ENCODE results near the gene MCF2. TPM values are rescaled to one million over a fixed set of nuclear protein-coding genes. Genes with fewer than 3 reads are reported as not detected.

MCF2 gene, protein sequence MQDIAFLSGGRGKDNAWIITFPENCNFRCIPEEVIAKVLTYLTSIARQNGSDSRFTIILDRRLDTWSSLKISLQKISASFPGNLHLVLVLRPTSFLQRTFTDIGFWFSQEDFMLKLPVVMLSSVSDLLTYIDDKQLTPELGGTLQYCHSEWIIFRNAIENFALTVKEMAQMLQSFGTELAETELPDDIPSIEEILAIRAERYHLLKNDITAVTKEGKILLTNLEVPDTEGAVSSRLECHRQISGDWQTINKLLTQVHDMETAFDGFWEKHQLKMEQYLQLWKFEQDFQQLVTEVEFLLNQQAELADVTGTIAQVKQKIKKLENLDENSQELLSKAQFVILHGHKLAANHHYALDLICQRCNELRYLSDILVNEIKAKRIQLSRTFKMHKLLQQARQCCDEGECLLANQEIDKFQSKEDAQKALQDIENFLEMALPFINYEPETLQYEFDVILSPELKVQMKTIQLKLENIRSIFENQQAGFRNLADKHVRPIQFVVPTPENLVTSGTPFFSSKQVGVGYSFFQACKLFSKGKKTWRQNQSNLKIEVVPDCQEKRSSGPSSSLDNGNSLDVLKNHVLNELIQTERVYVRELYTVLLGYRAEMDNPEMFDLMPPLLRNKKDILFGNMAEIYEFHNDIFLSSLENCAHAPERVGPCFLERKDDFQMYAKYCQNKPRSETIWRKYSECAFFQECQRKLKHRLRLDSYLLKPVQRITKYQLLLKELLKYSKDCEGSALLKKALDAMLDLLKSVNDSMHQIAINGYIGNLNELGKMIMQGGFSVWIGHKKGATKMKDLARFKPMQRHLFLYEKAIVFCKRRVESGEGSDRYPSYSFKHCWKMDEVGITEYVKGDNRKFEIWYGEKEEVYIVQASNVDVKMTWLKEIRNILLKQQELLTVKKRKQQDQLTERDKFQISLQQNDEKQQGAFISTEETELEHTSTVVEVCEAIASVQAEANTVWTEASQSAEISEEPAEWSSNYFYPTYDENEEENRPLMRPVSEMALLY
- total RNA-seq (2014; rRNA removed; shearing (Covaris generic); ENCODE audit: low replicate concordance): 0.07 and 0.58 TPM in 2 replicates

DNA sequence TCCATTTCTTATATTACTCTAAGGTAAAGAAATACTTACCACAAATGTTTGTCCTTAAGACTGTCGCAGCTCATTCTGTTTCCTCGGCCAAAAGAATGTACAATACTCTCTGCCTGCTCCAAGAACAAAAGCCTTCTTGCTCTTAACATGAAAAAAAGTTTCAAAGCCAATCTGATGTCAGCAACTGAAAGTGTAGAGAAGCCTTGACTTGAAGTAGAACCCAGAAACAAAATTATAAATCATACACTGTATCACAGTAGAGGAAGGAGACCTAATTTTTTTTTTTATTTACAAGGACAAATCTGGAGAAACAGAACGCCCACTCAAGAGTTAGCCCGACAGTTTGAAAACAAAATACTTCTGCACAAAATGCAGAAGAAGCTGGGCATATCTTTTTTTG is at the start of gene MCF2:
Gene MCF2, minus strand, starts transcription at position 101 of the 400 bp plus-strand sequence. CDS start 56,423 bp downstream, outside the sequence.
- Histone ChIP-seq H3K4me3 (ENCODE audit: low read length) (no peak within 1 kb of the TSS), H3K27me3 (ENCODE audit: low read length) (no peaks in the 10 kb centered on the region), H3K9me2 (replicated peaks; ENCODE audit: insufficient read depth, low read length) (no peaks in the 10 kb centered on the region), H3K9me3 (ENCODE audit: low read length) (peaks cover 7% of the 10 kb centered on the region; the same call in 1 of the 2 replicates), H2AFZ (ENCODE audit: low read length) (no peak within 1 kb of the TSS), H3K36me3 (ENCODE audit: insufficient read depth, low read length) (no peaks in the 10 kb centered on the region), H3K79me2 (ENCODE audit: low read length) (no peaks in the 10 kb centered on the region), H3K9ac (ENCODE audit: low read length) (no peak within 1 kb of the TSS), H3K4me2 (ENCODE audit: low read depth, low read length, poor library complexity, severe bottlenecking) (no peak within 1 kb of the TSS), H3K27ac (ENCODE audit: low read length) (no peak within 1 kb of the TSS), H4K20me1 (ENCODE audit: insufficient read depth, low read depth, low read length) (no peaks in the 10 kb centered on the region), H3K4me1 (ENCODE audit: low read length) (no peaks in the 10 kb centered on the region)
- DNase-seq: no peak

DNA sequence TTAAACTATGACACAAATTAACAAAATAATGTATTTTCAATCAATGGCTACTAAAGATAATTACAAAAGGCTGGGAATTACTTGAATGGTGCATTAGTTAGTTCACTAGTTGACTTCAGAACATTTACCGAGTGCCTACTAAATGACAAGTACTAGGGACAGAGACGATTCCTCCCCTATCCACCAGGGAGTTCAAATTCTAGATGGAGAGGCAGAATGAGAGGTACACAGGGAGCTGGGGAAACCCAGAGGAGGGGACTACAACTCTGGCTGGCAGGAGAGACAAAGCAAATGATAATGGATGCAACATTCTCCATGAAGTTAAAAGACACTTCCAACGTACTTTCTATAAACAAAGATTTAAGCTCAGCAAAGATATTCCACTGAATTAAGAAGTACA is 43.1 kb upstream of the MCF2 start:
- no peak overlapping the region for H3K27ac ChIP-seq (ENCODE audit: low read length)

DNA sequence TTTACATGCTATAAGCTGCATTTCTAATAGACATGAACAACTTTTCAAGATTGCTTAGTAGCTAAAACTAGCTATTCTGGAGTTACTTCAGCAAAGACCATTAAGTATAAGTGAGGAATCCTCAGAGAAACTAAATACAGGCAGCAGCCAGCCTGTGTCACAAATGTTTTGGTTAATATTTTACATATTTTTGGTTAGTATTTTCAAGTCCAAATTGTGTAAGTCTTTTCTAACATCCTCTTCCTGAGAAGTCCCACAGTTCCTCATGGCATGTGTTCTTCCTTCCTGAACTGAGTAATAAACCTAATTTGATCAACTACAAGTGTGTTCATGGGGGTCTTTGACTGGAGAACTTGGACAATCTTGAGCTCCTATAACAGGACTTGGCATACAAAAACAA is 42.4 kb upstream of the MCF2 start:
- H3K9me2 ChIP-seq (replicated peaks; ENCODE audit: insufficient read depth, low read length): no peaks in the 10 kb centered on the region
- H3K4me2 ChIP-seq (ENCODE audit: low read depth, low read length, poor library complexity, severe bottlenecking): no peak overlapping the region
- no peaks in the 10 kb centered on the region for H3K27me3 ChIP-seq (ENCODE audit: low read length)
- no peaks in the 10 kb centered on the region for H3K36me3 ChIP-seq (ENCODE audit: insufficient read depth, low read length)
- no peaks in the 10 kb centered on the region for H3K4me1 ChIP-seq (ENCODE audit: low read length)
- no peak overlapping the region for H3K27ac ChIP-seq (ENCODE audit: low read length)
- H3K9me3 ChIP-seq (ENCODE audit: low read length): no peaks in the 10 kb centered on the region
- DNase-seq: no peak
- no peak overlapping the region for H3K9ac ChIP-seq (ENCODE audit: low read length)
- no peaks in the 10 kb centered on the region for H3K79me2 ChIP-seq (ENCODE audit: low read length)
- H4K20me1 ChIP-seq (ENCODE audit: insufficient read depth, low read depth, low read length): no peaks in the 10 kb centered on the region
- no peak overlapping the region for H2AFZ ChIP-seq (ENCODE audit: low read length)
- no peak overlapping the region for H3K4me3 ChIP-seq (ENCODE audit: low read length)

More for the DNA sequence above, 43.1 kb upstream of the MCF2 start:
- no peak overlapping the region for H3K4me3 ChIP-seq (ENCODE audit: low read length)
- DNase-seq: no peak
- H3K9me2 ChIP-seq (replicated peaks; ENCODE audit: insufficient read depth, low read length): no peaks in the 10 kb centered on the region
- H2AFZ ChIP-seq (ENCODE audit: low read length): no peak overlapping the region
- H3K27me3 ChIP-seq (ENCODE audit: low read length): no peaks in the 10 kb centered on the region
- no peaks in the 10 kb centered on the region for H3K4me1 ChIP-seq (ENCODE audit: low read length)
- H3K79me2 ChIP-seq (ENCODE audit: low read length): no peaks in the 10 kb centered on the region
- no peaks in the 10 kb centered on the region for H3K36me3 ChIP-seq (ENCODE audit: insufficient read depth, low read length)
- H3K4me2 ChIP-seq (ENCODE audit: low read depth, low read length, poor library complexity, severe bottlenecking): no peak overlapping the region
- no peak overlapping the region for H3K9ac ChIP-seq (ENCODE audit: low read length)
- no peaks in the 10 kb centered on the region for H3K9me3 ChIP-seq (ENCODE audit: low read length)
- no peaks in the 10 kb centered on the region for H4K20me1 ChIP-seq (ENCODE audit: insufficient read depth, low read depth, low read length)

DNA sequence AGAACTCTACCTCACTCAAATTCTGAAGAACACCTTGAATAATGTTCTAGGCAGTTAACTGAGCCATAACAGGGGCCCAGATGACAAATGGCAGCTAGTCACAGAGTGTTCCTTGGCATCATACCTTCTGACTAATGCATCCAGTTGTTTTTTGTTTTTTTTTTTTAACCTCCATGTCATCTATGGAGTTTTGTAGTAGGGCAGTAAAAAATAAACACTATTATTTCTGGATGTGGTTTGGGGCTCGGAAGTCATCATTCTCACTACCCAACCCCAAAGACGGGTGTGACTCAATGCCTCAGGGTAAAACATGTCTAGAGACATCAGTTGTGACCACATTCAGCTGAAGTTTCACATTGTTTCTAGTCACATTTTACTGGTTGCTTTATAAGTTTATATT is 31.2 kb upstream of the MCF2 start:
- no peak overlapping the region for H3K4me2 ChIP-seq (ENCODE audit: low read depth, low read length, poor library complexity, severe bottlenecking)
- no peak overlapping the region for H3K9ac ChIP-seq (ENCODE audit: low read length)
- no peaks in the 10 kb centered on the region for H3K79me2 ChIP-seq (ENCODE audit: low read length)
- no peaks in the 10 kb centered on the region for H3K27me3 ChIP-seq (ENCODE audit: low read length)
- H3K36me3 ChIP-seq (ENCODE audit: insufficient read depth, low read length): no peaks in the 10 kb centered on the region
- no peak overlapping the region for H3K4me3 ChIP-seq (ENCODE audit: low read length)
- H3K9me3 ChIP-seq (ENCODE audit: low read length): no peaks in the 10 kb centered on the region
- no peaks in the 10 kb centered on the region for H3K4me1 ChIP-seq (ENCODE audit: low read length)
- no peak overlapping the region for H3K27ac ChIP-seq (ENCODE audit: low read length)
- no peaks in the 10 kb centered on the region for H3K9me2 ChIP-seq (replicated peaks; ENCODE audit: insufficient read depth, low read length)
- no peak overlapping the region for H2AFZ ChIP-seq (ENCODE audit: low read length)
- no peaks in the 10 kb centered on the region for H4K20me1 ChIP-seq (ENCODE audit: insufficient read depth, low read depth, low read length)
- no peak for DNase-seq

DNA sequence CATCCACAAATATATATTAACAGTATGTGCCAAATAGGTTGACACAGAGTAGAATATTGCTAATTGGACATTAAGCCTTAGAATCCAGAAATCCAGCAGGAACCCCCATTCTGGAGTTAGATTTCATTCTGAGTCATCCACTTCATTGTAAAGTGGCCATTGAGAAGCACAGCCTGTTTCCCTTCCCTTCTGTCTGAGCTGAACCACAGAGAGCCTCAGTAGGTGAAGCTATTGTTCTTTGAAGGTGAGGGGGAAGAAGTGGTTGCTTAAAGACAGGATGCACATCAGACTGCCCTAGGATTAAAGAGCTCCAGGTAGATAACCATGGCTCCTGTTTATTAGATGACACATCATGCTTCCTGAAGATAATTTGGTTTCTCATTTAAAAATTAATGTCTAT is 30.6 kb upstream of the MCF2 start:
- H3K36me3 ChIP-seq (ENCODE audit: insufficient read depth, low read length): no peaks in the 10 kb centered on the region
- H3K9me2 ChIP-seq (replicated peaks; ENCODE audit: insufficient read depth, low read length): no peaks in the 10 kb centered on the region
- H3K4me1 ChIP-seq (ENCODE audit: low read length): no peaks in the 10 kb centered on the region
- no peaks in the 10 kb centered on the region for H3K9me3 ChIP-seq (ENCODE audit: low read length)
- H3K9ac ChIP-seq (ENCODE audit: low read length): no peak overlapping the region
- H3K4me2 ChIP-seq (ENCODE audit: low read depth, low read length, poor library complexity, severe bottlenecking): no peak overlapping the region
- no peak overlapping the region for H3K4me3 ChIP-seq (ENCODE audit: low read length)
- no peak overlapping the region for H3K27ac ChIP-seq (ENCODE audit: low read length)
- H2AFZ ChIP-seq (ENCODE audit: low read length): no peak overlapping the region
- no peaks in the 10 kb centered on the region for H3K27me3 ChIP-seq (ENCODE audit: low read length)
- no peak for DNase-seq
- H4K20me1 ChIP-seq (ENCODE audit: insufficient read depth, low read depth, low read length): no peaks in the 10 kb centered on the region
- H3K79me2 ChIP-seq (ENCODE audit: low read length): no peaks in the 10 kb centered on the region

DNA sequence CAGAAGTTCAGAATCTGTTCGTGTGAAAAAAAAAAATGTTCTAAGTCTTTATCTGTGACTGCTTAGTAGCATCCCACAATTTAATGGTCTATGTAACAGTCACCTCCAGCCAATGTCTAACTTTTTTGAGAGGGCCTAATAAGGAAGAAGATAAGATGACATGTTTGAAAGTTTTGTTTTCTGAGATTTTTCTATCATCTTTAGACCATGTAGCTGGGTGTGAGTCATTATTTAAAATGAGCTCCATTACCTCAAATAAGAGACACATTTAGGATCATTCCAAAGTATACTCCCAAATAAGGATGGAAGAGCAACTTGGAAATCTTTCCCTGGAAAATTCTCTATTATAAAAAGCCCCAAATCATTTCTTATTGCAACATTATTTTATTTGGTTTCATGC is 28.2 kb upstream of the MCF2 start:
- Histone ChIP-seq H3K4me1 (ENCODE audit: low read length) (no peaks in the 10 kb centered on the region), H3K36me3 (ENCODE audit: insufficient read depth, low read length) (no peaks in the 10 kb centered on the region), H3K9ac (ENCODE audit: low read length) (no peak overlapping the region), H2AFZ (ENCODE audit: low read length) (no peak overlapping the region), H4K20me1 (ENCODE audit: insufficient read depth, low read depth, low read length) (no peaks in the 10 kb centered on the region), H3K9me2 (replicated peaks; ENCODE audit: insufficient read depth, low read length) (no peaks in the 10 kb centered on the region), H3K4me2 (ENCODE audit: low read depth, low read length, poor library complexity, severe bottlenecking) (no peak overlapping the region), H3K9me3 (ENCODE audit: low read length) (no peaks in the 10 kb centered on the region), H3K27ac (ENCODE audit: low read length) (no peak overlapping the region), H3K4me3 (ENCODE audit: low read length) (no peak overlapping the region), H3K79me2 (ENCODE audit: low read length) (no peaks in the 10 kb centered on the region), H3K27me3 (ENCODE audit: low read length) (no peaks in the 10 kb centered on the region)
- DNase-seq: no peak

DNA sequence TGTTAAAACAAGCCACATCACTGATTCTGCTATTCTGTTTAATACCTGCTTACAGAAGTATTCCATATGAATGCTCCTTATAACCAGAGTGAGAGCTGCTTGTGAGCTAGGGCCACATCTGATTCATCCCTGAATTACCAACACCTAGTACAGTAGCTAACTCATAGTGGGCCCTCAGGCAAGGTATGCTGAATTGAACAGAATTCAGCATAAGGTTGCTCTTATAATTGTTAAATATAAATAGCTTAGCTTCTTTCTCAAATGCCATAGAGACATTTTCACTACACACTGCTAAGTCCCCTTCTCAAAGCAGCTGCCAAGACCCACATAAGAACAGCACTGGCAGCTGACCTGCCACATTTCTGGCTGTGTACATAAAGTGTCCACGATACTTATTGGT is 27.0 kb upstream of the MCF2 start:
- no peak overlapping the region for H2AFZ ChIP-seq (ENCODE audit: low read length)
- H3K9ac ChIP-seq (ENCODE audit: low read length): no peak overlapping the region
- no peak overlapping the region for H3K4me3 ChIP-seq (ENCODE audit: low read length)
- no peak overlapping the region for H3K4me2 ChIP-seq (ENCODE audit: low read depth, low read length, poor library complexity, severe bottlenecking)
- H3K27me3 ChIP-seq (ENCODE audit: low read length): no peaks in the 10 kb centered on the region
- DNase-seq: no peak
- H3K27ac ChIP-seq (ENCODE audit: low read length): no peak overlapping the region
- no peaks in the 10 kb centered on the region for H3K4me1 ChIP-seq (ENCODE audit: low read length)
- no peaks in the 10 kb centered on the region for H4K20me1 ChIP-seq (ENCODE audit: insufficient read depth, low read depth, low read length)
- H3K9me2 ChIP-seq (replicated peaks; ENCODE audit: insufficient read depth, low read length): no peaks in the 10 kb centered on the region
- H3K79me2 ChIP-seq (ENCODE audit: low read length): no peaks in the 10 kb centered on the region
- H3K9me3 ChIP-seq (ENCODE audit: low read length): no peaks in the 10 kb centered on the region
- no peaks in the 10 kb centered on the region for H3K36me3 ChIP-seq (ENCODE audit: insufficient read depth, low read length)

DNA sequence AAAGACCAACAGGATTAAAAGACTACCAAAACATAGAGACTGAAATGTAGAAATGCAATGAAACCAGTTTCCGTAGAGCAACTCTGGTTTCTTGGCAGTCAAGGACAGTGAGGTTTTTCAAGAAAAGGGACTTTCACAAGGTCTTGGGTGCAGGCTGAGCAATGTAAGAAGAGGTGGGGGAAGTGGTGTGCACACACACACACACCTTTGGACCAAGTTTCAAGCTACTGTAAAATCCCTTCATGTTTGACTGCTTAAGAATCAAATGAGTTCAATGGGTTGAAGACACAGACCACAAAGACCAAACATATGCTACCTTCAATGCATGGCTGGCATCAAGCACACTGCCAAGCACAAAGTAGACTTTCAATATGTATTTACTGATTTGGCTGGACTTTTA is 17.8 kb upstream of the MCF2 start:
- no peak overlapping the region for H3K4me2 ChIP-seq (ENCODE audit: low read depth, low read length, poor library complexity, severe bottlenecking)
- DNase-seq: no peak
- no peaks in the 10 kb centered on the region for H4K20me1 ChIP-seq (ENCODE audit: insufficient read depth, low read depth, low read length)

More for the DNA sequence above, 17.8 kb upstream of the MCF2 start:
- Histone ChIP-seq H3K9me2 (replicated peaks; ENCODE audit: insufficient read depth, low read length) (no peaks in the 10 kb centered on the region), H3K9ac (ENCODE audit: low read length) (no peak overlapping the region), H3K27me3 (ENCODE audit: low read length) (no peaks in the 10 kb centered on the region), H3K36me3 (ENCODE audit: insufficient read depth, low read length) (no peaks in the 10 kb centered on the region), H3K9me3 (ENCODE audit: low read length) (no peaks in the 10 kb centered on the region), H2AFZ (ENCODE audit: low read length) (no peak overlapping the region), H3K27ac (ENCODE audit: low read length) (no peak overlapping the region), H3K79me2 (ENCODE audit: low read length) (no peaks in the 10 kb centered on the region), H3K4me3 (ENCODE audit: low read length) (no peak overlapping the region), H3K4me1 (ENCODE audit: low read length) (no peaks in the 10 kb centered on the region)
